GM23248 (cell line): ENCODE results near the gene GCC2. TPM values are rescaled to one million over a fixed set of nuclear protein-coding genes. Genes with fewer than 3 reads are reported as not detected.
A peak's percentile ranks its signal among the peaks of the same experiment; 100 is the strongest.
"Not testable (repeated sequence)": the region's sequence is repeated elsewhere in the genome, so short reads cannot be mapped to it uniquely, and the experiment has no call there.

Source experiments
- DNase-seq: peaks from one replicate; pipeline ENCODE4 v3.0.0-alpha.2; 2015
- H2AFZ ChIP-seq: fragments of 200-600 bp; sonication (generic); 2 replicates; pipeline ENCODE4 v1.6.1; 2016; ENCODE audit warnings: antibody characterized with exemption
- H3F3A ChIP-seq: fragments of 200-600 bp; sonication (generic); 2 replicates; pipeline ENCODE4 v1.6.1; 2016; ENCODE audit warnings: mild to moderate bottlenecking, antibody characterized with exemption, mixed run types; ENCODE audit not compliant: insufficient read depth
- H3K27ac ChIP-seq: fragments of 200-600 bp; sonication (generic); 2 replicates; pipeline ENCODE4 v1.5.1; 2016; ENCODE audit warnings: mild to moderate bottlenecking
- H3K27me3 ChIP-seq: fragments of 200-600 bp; sonication (generic); replicated peaks from 2 replicates; pipeline ENCODE4 v1.6.1; 2016; ENCODE audit warnings: mild to moderate bottlenecking; ENCODE audit not compliant: insufficient read depth
- H3K36me3 ChIP-seq: fragments of 200-600 bp; sonication (generic); 2 replicates; pipeline ENCODE4 v1.6.1; 2016; ENCODE audit warnings: low read depth, mild to moderate bottlenecking
- H3K4me1 ChIP-seq: fragments of 200-600 bp; sonication (generic); 2 replicates; pipeline ENCODE4 v1.6.1; 2016; ENCODE audit warnings: mild to moderate bottlenecking; ENCODE audit not compliant: insufficient read depth
- H3K4me2 ChIP-seq: fragments of 200-600 bp; sonication (generic); one replicate; pipeline ENCODE4 v1.6.1; 2016; ENCODE audit warnings: mild to moderate bottlenecking; ENCODE audit not compliant: unreplicated experiment
- H3K4me3 ChIP-seq: fragments of 200-600 bp; sonication (generic); 2 replicates; pipeline ENCODE4 v1.5.1; 2016; ENCODE audit warnings: mild to moderate bottlenecking
- H3K79me2 ChIP-seq: fragments of 200-600 bp; sonication (generic); 2 replicates; pipeline ENCODE4 v1.6.1; 2016; ENCODE audit warnings: mild to moderate bottlenecking; ENCODE audit not compliant: insufficient read depth
- H3K9ac ChIP-seq: fragments of 200-600 bp; sonication (generic); 2 replicates; pipeline ENCODE4 v1.6.1; 2016; ENCODE audit warnings: mild to moderate bottlenecking
- H3K9me2 ChIP-seq: fragments of 200-600 bp; sonication (generic); 2 replicates; pipeline ENCODE4 v1.6.1; 2016; ENCODE audit warnings: mixed run types, mild to moderate bottlenecking, moderate library complexity; ENCODE audit not compliant: insufficient read depth
- H3K9me3 ChIP-seq: fragments of 200-600 bp; sonication (generic); one replicate; pipeline ENCODE4 v1.6.1; 2017; ENCODE audit warnings: low read depth
- H4K20me1 ChIP-seq: fragments of 200-600 bp; sonication (generic); 2 replicates; pipeline ENCODE4 v1.6.0; 2016; ENCODE audit not compliant: insufficient read depth
- EZH2 ChIP-seq: fragments of 200-600 bp; sonication (generic); IDR thresholded peaks from 2 replicates; pipeline ENCODE4 v1.6.1; 2018; ENCODE audit warnings: antibody characterized with exemption, mild to moderate bottlenecking; ENCODE audit not compliant: insufficient read depth, poor library complexity, severe bottlenecking
- EZH2phosphoT487 ChIP-seq: fragments of 200-600 bp; sonication (generic); IDR thresholded peaks from 2 replicates; pipeline ENCODE4 v1.6.1; 2018; ENCODE audit warnings: antibody characterized with exemption, moderate library complexity, mild to moderate bottlenecking, low read depth; ENCODE audit not compliant: insufficient read depth
- WGBS, 2 experiments: methylation state at CpG; one replicate each; pipeline ENCODE4 v1.1.6; 2015 to 2017; ENCODE audit warnings: low lambda C conversion rate in 2 of 2, low coverage in 1 of 2; ENCODE audit errors: missing lambda C conversion rate in 2 of 2; 5-methylcytosine and 5-hydroxymethylcytosine counted together
- in situ Hi-C: fragments of 300-500 bp; cut with MboI; formaldehyde crosslinking; loops from 2 replicates; pipeline ENCODE4 v1.15.0; 2020
- polyA plus RNA-seq: library from polyadenylated mRNA; unstranded; fragments of >200 nt; fragmentation: Nextera tagmentation; extraction: Ambion mirVana; gene quantifications from 2 replicates; pipeline ENCODE4 v1.2.1, GENCODE V29; 2016
- total RNA-seq: library from RNA; depleted of rRNA; stranded (reverse); fragments of >200 nt; shearing (Covaris generic); gene quantifications from 2 replicates; pipeline ENCODE4 v1.2.3, GENCODE V29; 2014

The GCC2 gene
- total and polyA plus RNA-seq, 2 experiments from 2014 or later = 21.7 to 53.1 TPM

- H3K9me2 ChIP-seq, H3K36me3 ChIP-seq, H3F3A ChIP-seq, H3K4me3 ChIP-seq, in situ Hi-C loops, H3K9ac ChIP-seq, H3K4me1 ChIP-seq, H3K4me2 ChIP-seq, DNase-seq, H4K20me1 ChIP-seq, H2AFZ ChIP-seq, H3K27ac ChIP-seq, H3K27me3 ChIP-seq, H3K9me3 ChIP-seq, H3K79me2 ChIP-seq: not testable (repeated sequence)
- 86 to 100% methylated on average over 4 to 5 of the region's 6 CpGs for WGBS, 2 experiments
Observed at GRCh38 chr2:108524688-108525087, 75.7 kb downstream of the GCC2 start.

GRCh38 chr2:108525258-108525657 lies 76.3 kb downstream of the GCC2 start:
- H3K4me1 ChIP-seq, H3K9me3 ChIP-seq, in situ Hi-C loops, H4K20me1 ChIP-seq, H3K4me2 ChIP-seq, H3F3A ChIP-seq, H2AFZ ChIP-seq, DNase-seq, H3K27ac ChIP-seq, H3K79me2 ChIP-seq, H3K36me3 ChIP-seq, H3K27me3 ChIP-seq, H3K9ac ChIP-seq, H3K4me3 ChIP-seq, H3K9me2 ChIP-seq: not testable (repeated sequence)

GRCh38 chr2:108531674-108532055 lies 82.7 kb downstream of the GCC2 start:
- peaks cover 11% of the 10 kb centered on the region for H3K4me1 ChIP-seq

GRCh38 chr2:108533832-108534583 lies 85.0 kb downstream of the GCC2 start, which contains the start of gene LIMS1:
Gene LIMS1, plus strand, starts transcription at chr2:108534470. Its CDS starts 93 bp downstream, at chr2:108534563.
- H3K9me2 ChIP-seq = no peaks in the 10 kb centered on the region
- no peaks in the 10 kb centered on the region for H3K36me3 ChIP-seq
- no peaks in the 10 kb centered on the region for H3K27me3 ChIP-seq
- H2AFZ ChIP-seq = peak within 1 kb of the TSS; percentile 96
- WGBS, 2 experiments = 1 to 3% methylated on average over 34 to 47 of the region's 87 CpGs
- H3K4me1 ChIP-seq = peaks cover 21% of the 10 kb centered on the region
- H3K4me2 ChIP-seq = peak within 1 kb of the TSS; percentile 94
- H3K79me2 ChIP-seq = peaks cover 44% of the 10 kb centered on the region
- no peaks in the 10 kb centered on the region for H4K20me1 ChIP-seq
- in situ Hi-C loops = no loop called here
- peaks cover 7% of the 10 kb centered on the region; the same call in 1 of the 2 replicates for H3F3A ChIP-seq
- TF ChIP-seq EZH2phosphoT487 (no peak), EZH2 (no peak)
- peak within 1 kb of the TSS; percentile 96 for H3K9ac ChIP-seq
- peak within 1 kb of the TSS; percentile 97 for H3K4me3 ChIP-seq
- peak; percentile 94 for DNase-seq
- no peaks in the 10 kb centered on the region for H3K9me3 ChIP-seq
- H3K27ac ChIP-seq = peak within 1 kb of the TSS; percentile 93

More at GRCh38 chr2:108531674-108532055, 82.7 kb downstream of the GCC2 start:
- H4K20me1 ChIP-seq = no peaks in the 10 kb centered on the region
- H3F3A ChIP-seq = peaks cover 7% of the 10 kb centered on the region; the same call in 1 of the 2 replicates
- DNase-seq = no peak
- no peaks in the 10 kb centered on the region for H3K27me3 ChIP-seq
- no peaks in the 10 kb centered on the region for H3K9me2 ChIP-seq
- H3K9me3 ChIP-seq = no peaks in the 10 kb centered on the region
- 93 to 94% methylated on average over 4 to 5 of the region's 5 CpGs for WGBS, 2 experiments
- no peak overlapping the region for H3K4me2 ChIP-seq
- no peak overlapping the region for H3K9ac ChIP-seq
- H3K36me3 ChIP-seq = no peaks in the 10 kb centered on the region
- in situ Hi-C loops = no loop called here
- H3K79me2 ChIP-seq = peaks cover 21% of the 10 kb centered on the region
- H2AFZ ChIP-seq = no peak overlapping the region
- no peak overlapping the region for H3K27ac ChIP-seq
- H3K4me3 ChIP-seq = no peak overlapping the region
- TF ChIP-seq EZH2phosphoT487 (no peak), EZH2 (no peak)
